Measurements from ENCODE around the gene PDE4D.
"Not testable (repeated sequence)": the region's sequence is repeated elsewhere in the genome, so short reads cannot be mapped to it uniquely, and the experiment has no call there.

The PDE4D gene

DNA sequence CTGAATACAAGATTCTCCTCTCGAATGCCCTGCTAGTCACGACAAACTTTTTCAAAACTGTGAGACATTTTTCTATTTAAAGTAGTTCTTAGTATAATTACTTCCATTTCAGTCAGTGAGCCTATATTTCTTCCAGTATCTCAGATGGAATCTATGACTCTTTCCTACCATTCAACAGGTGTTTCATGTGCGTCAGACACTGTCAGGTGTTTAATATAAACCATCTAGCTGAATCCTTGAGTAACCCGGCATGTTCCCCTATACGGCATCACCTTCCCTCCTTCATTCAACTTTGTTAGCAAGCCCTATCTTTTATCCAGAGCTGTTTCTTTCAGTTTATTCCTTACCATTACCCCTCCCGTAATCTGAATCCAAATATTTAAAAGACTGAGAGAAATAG, 891.8 kb downstream of the PDE4D start:
- no peak for DNase-seq (ENCODE audit: low read depth)

DNA sequence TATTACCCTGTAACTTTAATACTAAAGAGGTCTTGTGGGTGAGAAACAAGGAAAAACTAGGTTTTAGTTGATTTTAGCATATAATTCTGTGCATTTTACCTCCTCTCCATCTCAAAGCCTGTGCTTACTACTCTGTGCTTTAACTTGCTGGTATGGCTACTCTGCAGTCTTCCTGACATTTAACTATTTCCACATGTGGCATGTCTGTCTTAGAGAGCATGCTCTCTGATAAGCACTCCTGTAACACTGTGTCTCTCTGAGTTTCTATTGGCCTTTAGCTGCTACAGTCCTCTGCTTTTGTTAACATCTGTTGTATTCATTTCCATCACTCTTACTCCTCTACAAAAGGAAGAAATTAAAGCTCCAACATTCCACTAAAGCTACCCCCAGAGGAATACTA, 892.4 kb downstream of the PDE4D start:
- DNase-seq (ENCODE audit: low read depth), result no peak

DNA sequence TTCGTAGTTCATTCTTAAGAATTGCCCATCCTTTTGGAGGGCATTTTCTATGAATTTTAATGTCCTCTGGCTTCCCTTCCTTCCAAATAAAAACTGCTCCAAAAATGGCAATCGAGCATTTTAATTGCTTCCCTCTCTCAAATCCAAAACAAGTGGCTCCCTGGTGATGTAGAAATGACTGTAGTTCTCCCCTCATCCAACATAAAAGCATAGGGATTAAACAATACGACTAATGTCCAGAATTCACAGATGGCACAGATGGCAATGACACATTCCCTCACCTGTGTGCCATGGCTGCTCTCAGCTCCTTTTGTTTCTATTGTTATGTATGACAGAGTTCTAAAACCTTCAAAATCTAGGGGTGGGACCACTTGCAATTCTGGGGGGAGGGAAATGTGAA, 893.3 kb downstream of the PDE4D start:
- no peak for DNase-seq (ENCODE audit: low read depth)

DNA sequence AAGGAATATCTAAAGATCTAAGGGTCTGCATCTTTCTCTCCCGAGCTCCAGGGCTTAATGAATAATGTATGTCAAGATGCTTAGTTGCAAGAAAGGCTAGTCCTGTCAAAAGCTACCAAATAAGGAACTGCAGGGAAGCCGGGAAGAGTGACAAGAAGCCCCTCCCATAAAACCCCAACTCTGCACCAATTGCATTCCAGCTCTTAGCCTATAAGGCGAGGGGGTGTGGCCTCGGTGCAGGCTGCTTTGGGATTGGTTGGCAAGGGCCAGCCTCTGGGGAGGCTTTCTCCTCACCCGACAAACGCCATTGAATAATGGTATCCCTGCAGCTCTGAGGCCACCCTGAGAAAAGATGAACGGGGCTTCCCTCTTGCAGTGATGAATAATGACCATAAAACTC, 893.7 kb downstream of the PDE4D start:
- no peak for DNase-seq (ENCODE audit: low read depth)

DNA sequence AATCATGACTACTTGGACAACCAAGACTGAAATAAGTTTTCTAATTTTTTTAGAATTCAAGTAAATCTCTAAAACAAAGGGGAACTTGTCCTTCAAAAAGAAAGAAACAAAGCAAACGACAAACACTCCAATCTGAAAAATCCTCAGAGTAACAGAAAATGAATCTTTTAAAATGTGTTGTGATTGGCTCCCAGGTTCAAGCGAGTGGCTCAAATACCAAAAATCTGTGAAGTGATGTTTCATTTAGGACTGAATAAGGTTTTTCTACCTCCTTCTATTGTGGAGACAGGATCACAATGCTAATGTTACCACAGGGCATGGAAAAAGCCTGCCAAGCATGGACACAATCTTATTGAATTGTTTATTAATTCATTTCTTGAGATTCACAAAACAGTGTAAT, 895.0 kb downstream of the PDE4D start:
- DNase-seq (ENCODE audit: low read depth), result no peak

DNA sequence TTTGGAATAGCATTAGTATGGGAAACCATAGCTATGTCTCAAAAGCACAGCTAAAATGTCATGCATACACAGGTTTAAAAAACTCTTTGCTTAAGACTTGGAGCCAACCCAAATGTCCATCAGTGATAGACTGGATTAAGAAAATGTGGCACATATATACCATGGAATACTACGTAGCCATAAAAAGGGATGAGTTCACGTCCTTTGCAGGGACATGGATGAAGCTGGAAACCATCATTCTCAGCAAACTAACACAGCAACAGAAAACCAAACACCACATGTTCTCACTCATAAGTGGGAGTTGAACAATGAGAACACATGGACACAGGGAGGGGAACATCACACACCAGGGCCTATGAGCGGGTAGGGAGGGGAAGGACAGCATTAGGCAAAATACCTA, 897.7 kb downstream of the PDE4D start:
- not testable (repeated sequence) for DNase-seq (ENCODE audit: low read depth)

DNA sequence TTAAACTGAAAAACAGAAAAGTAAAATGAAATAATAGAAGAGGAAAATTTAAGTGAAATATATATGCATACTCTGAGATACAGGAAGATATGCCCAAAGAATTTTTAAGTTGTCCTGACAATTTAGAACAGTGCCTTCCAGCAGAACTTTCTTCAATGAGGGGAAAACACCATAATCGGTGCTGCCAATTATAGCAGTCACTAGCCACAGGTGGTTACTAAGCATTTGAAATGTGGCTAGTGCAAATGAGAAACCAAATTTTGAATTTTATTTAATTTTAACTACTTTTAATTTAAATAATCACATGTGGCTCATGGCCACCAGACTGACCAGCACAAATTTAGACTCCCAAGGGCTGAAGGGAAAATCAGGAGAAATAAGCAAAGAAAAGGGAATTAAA, 900.1 kb downstream of the PDE4D start:
- DNase-seq (ENCODE audit: low read depth), result no peak

DNA sequence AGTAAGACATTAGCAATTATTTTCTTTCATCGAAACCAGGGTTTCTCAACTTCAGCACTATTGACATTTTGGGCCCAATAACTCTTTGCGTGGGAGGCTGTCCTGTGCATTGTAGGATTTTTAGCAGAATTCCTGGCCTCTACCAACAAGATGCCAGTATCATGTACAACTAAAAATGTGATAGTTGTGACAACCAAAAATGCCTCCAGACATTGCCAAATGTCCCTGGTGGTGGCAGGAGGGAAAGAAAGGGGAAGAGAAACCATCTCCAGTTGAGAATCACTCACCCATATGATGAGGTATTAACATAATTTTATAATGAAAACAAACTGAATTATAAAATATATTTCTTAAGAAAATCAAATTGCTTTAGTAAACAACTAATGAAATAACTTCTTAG, 904.6 kb downstream of the PDE4D start:
- no peak for DNase-seq (ENCODE audit: low read depth)

DNA sequence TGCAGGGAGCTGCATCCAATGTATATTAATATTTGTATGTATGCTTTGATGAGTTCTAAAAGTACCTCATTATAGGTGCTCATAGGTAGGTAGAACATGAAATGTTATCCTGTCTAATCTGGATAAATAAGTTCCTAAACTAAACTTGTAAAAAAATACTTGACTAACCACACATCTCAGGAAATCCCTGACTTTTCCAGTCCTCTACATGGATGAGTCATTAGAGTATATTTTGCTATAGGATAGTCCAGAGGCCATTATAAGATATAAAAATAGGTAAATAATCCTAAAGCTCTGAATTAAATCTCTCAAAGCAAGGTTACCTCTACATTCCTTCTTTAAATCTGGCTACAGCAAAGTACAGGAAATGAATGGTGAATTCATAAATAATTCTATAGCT, 906.3 kb downstream of the PDE4D start:
- DNase-seq (ENCODE audit: low read depth), result no peak

DNA sequence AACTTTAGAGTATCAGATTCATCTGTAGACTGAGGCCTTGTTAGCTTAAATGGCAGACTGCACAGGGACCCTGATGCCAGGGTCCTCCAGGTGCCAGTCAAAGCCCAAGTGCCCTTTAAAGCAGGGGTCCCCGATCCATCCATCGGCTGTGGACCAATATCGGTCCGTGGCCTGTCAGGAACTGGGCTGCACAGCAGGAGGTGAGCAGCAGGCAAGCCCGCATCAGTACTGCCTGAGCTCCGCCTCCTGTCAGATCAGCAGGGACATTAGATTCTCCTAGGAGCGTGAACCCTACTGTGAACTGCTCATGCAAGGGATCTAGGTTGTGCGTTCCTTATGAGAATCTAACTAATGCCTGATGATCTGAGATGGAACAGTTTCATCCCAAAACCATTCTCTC, 907.2 kb downstream of the PDE4D start:
- DNase-seq (ENCODE audit: low read depth), result no peak

DNA sequence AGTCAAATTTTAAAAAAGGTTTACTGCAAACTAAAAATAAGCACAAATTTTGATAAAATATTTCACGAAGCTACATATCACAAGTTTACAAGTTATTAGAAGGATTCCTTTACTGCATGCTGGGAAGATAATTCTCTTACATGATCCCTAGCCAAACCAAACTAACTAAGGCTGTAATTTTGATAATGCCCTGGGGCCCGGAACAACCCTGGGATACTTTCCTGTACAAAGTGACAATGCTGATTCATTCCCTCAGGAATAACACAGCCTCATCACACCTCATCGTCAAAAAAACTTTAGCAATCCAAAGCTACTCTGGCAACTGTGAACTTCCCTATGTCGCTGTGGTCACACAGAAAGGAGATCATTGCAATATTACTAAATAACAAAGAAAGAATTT, 907.8 kb downstream of the PDE4D start:
- no peak for DNase-seq (ENCODE audit: low read depth)

DNA sequence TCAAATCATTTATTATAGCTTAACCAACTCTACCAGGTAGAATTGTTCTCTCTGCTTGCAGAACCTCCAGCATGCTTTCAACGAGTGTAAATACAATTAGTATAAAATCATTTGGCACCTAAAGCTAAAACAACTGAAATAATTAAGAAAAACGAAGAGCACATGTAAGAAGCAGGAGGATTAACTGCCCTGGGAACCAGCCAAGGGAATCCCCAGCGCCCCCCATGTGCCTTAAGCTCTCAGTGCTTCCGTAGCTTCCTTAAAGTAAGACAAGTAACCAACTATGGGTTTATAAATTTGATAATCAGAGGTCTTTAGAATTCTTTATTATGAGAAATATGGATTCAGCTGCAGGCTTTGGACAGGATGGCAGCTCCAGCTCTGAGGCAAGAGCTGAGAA, 908.2 kb downstream of the PDE4D start:
- DNase-seq (ENCODE audit: low read depth), result no peak

DNA sequence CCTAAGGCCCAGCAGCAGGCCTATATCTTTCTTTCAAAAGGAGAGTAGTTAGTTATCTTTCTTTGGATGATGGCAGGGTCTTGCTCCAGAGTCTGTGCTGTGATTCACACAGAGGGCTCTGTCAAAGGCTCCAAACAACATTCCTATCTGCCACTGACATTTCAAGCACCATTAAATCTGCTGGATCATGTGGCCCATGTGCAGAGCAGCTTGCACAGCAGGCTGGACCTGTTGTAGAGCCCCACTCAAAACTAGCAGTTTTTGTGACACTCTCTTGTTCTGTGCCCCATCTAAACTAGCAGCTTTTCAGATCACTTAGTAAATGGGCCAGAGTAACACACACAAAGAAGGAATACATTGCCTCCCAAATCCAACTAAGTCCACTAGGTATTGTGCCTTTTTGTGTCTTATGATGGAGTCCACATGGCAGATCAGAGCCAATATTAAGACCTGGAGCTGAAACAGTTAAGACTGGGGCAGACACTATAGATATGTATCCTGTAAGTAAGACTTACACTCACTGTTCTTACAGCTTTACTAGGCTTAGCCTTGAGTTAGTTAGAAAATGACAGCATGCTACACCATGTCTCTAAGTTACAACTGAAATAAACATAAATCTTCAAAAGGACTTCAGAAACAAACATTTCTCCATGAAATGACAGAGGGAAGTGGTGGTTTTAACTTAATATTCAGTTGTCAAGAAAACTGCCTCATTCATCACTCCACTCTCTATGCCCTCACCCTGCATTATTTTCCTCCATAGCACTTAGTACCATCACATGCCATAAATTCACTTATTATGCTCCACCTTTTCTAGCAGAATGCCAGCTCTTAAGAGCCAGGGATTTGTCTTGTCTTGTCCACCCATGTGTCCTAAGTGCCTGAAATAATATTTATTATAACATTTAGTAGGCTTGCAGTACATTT, 909.7 kb downstream of the PDE4D start:
- no peak for DNase-seq (ENCODE audit: low read depth)

DNA sequence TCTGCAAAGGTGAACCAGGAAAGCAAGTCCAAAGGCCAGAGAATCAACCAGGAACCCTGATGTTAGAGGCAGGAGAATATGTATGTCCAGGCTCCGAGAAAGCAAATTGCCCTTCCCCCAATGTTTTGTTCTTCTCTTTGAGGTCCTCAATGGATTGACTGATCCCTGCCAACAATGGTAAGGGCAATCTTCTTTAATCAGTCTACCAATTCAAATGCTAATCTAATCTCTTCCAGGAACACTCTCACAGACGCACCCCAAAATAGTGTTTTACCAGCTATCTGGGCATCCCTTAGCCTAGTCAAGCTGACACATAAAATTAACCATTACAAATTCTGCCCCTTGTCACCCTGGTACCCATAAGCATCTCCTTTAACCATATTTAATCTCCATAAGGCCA, 912.6 kb downstream of the PDE4D start:
- no peak for DNase-seq (ENCODE audit: low read depth)

DNA sequence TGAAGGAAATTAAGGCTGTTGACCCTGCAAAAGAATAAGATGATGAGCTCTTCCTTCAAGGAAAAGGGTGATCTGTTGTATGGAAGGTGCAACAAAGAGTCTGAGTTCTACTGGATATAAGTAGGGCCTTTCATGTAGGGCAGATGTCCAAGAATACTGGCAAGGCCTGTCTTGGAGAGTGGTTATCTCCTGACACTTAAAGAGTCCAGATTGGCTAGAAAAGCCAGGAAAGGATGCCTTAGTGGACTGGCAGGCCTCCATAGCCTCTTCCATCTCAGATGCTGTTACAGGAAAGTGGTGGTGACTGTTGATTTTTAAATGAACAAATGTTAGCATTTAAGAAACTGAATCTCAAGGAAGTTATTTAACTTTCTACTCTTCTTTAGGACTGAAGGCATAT, 914.4 kb downstream of the PDE4D start:
- DNase-seq (ENCODE audit: low read depth), result no peak

DNA sequence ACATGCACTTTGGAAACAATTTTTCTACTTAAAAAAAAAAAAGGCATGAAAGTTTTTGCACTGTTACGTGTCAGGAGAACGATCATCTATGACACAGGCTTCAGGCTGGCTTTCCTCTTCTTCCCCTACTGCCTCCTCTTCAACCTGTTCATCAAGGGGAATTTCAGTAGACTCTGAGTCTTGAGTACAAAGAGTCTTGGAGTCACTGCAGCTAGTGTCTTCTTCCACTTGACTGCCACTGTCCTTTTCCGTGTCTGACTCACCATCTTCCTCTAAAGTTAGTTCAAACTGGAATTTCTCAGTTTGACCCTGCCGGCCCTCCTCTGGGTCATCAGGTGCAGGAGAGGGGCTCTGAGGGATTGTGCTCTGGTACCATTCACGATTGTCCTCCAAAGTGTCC, 918.9 kb downstream of the PDE4D start:
- DNase-seq (ENCODE audit: low read depth), result no peak

DNA sequence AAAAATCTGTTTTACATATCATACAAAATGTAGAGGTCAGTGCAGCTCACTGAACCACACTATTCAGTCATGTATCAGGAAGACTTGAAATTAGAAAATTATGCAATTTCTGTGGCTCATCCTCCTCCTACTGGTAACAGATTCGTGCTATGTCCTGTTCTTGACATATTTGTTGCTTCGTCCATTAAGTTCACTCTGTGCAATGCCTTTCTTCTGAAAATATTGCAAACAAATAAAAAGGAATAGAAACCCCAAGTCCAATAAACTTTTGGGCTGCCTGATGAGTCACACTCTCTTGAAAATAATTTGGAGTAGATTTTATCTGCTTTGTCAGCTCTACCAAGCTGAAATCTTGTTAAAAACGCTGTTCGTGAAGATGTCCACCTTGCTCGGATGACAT, 919.4 kb downstream of the PDE4D start:
- DNase-seq (ENCODE audit: low read depth), result no peak

DNA sequence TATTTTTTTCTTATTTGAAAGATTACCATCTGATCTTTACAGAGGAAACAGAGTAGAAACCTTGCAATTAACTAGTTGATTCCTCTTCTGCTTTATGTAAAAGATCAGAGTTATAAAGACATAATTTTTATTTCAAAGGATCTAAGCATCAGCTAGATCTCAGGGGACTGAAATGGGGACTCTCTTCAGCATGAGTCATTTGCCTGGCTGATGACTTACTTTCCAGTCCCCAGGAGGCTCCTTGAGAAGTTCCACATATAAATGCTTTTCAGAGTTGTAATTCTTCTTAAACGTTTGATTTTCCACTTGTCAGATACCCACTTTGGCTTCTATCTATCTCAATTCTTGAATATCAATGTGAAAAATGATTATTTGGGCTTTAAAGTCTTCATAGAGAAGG, 921.2 kb downstream of the PDE4D start:
- DNase-seq (ENCODE audit: low read depth), result no peak

DNA sequence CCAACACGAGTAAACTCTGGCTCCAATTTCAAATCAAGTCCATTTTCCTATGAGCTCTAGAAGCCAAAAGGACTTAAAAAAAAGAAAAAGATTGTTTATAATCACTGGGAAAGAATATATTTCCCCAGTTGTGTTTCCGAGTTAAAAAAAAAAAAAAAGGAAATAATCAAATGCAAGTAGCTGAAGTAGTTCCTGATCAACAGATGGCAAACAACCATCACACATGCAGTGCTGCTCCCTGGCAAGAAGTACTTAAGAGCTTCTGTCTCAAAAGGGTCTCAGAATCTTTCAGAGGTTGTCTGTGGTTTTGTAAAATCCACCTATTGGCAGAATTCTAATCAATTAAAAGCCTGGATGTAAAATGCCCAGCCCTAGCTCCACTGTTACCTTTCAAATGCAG, 922.8 kb downstream of the PDE4D start:
- no peak for DNase-seq (ENCODE audit: low read depth)

DNA sequence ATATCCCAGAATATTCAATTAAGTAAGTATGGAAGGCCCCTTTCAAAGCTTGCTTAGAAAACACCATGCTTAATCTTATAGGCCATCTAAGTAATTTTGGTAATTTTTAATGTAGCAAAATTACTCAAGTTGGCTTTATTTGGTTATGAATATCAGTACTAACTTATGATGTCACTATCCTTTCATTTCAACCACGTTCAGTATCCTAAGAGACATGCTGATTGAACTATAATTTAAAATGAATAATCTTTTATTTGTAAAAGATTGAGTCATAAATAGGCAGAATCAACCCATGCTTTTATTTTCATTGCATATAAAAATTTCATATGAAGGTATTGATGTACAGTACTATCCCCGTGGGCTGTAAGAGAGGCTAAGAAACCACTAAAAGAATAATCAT, 923.7 kb downstream of the PDE4D start:
- DNase-seq (ENCODE audit: low read depth), result no peak

DNA sequence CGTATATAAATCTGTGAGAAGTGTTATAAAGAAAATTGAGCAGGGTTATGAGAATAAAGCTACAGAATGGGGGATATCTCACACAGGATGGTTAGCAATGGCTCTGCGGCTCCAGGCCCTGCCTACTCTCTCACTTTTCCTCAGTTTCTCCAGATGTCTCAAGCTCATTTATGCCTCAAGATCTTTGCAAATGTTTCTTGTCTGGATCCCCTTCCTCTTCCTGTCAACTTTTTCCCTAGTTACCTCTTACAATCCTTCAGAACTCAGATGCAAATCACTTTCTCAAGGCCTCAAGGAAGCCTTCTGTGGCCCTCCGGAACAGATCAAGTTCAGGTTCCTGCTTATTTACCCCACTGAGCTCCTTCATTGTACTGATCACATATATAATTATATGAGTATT, 924.3 kb downstream of the PDE4D start:
- no peak for DNase-seq (ENCODE audit: low read depth)

DNA sequence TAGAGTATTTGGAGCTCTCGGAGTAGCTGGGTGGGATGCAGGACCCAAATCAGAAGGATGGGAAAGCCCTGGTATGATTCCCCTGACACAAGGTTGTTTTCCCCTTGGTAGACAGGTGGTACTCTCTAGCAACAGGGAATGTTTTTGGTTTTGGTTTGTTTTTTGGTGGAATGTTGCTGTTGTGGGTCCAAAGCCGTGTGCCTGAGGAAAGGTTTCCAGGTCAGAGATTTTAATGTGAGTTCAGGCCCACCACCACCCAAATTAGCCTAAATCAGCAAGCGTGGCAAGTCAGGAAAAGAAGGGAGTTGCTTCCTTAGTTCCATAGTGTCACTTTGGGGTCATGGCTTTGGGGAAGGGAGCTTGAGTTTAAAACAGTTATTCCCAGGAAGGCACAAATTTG, 925.2 kb downstream of the PDE4D start:
- no peak for DNase-seq (ENCODE audit: low read depth)

DNA sequence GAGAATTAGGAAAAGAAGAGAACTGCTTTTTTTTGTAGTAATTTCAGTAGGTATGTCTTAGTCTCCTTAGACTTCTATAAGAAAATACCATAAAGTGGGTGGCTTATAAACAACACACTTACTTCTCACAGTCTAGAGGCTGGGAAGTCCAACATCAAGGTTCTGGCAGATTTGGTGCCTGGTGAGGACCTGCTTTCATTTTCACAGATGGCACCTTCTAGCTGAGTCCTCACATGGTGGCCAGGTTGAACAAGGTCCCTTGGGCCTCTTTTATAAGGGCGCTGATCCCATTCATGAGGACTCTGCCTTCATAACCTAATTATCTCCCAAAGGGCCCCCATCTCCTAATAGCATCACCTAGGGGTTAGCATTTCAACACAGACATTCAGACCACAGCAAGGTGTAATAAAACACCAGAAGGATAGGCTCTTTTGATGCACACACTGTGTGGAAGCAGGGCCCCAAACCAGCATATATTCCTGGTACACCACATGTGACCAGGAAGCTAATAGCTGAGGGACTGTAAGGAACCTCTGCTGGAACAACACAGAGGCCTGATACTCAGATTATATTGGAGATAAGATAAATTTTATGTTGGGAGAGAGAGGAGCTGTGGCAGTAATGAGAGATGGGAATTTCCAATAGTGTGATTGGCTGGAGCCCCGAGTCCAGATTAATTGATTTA, 925.8 kb downstream of the PDE4D start:
- no peak for DNase-seq (ENCODE audit: low read depth)
